Keratinocyte (primary cell): Measurements from ENCODE around the gene ZFYVE9.

ENCODE experiments used
- CTCF ChIP-seq, 3 experiments: IDR thresholded peaks in 1 of 3; conservative IDR thresholded peaks in 1 of 3; optimal IDR thresholded peaks in 1 of 3; 2 replicates in 2 of 3; 3 replicates in 1 of 3; pipeline versions ENCODE3 to v1.5.1; 2011; ENCODE audit warnings: low read length in 3 of 3, mild to moderate bottlenecking in 3 of 3, moderate library complexity in 2 of 3, control low read depth in 1 of 3, inconsistent platforms in 1 of 3; ENCODE audit not compliant: insufficient read depth in 2 of 3; ENCODE audit errors: extremely low read depth in 1 of 3
- EZH2 ChIP-seq: IDR thresholded peaks from one replicate; pipeline ENCODE4 v1.6.1; 2012; ENCODE audit warnings: inconsistent platforms, mild to moderate bottlenecking, low read length, moderate library complexity

DNA sequence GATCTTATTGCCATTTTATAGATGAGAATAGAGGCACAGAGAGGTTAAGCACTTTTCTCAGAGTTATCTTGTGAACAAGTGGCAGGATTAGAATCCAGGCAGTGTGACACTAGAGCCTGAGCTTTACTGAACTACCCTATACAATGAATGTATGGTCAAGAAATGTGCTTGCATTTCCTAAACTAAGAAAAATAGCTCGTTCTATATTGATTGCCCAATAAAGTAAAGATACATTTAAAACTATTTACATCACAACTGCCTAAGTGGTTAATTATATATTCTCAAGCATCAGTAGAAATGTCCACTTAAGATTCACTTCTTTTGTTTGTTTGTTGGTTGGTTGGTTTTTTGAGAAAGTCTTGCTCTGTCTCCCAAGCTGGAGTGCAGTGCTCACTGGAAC is 91.6 kb downstream of the ZFYVE9 start:
- TF ChIP-seq EZH2: no peak
- no peak for TF ChIP-seq CTCF (optimal IDR thresholded peaks at IDR 0.05 in 1 of 3, IDR thresholded peaks at IDR 0.05 in 1 of 3, conservative IDR thresholded peaks at IDR 0.05 in 1 of 3; ENCODE audit: extremely low read depth in 1 of 3, insufficient read depth in 2 of 3, low read length in 3 of 3)
